Activated T-helper 1 cell treated with anti-CD3 and anti-CD28 coated beads, Interleukin-2, amount 50 U/mL, for 16 hours (primary cell): Measurements from ENCODE around the gene ANKRD18B.
"Not testable (repeated sequence)": the region's sequence is repeated elsewhere in the genome, so short reads cannot be mapped to it uniquely, and the experiment has no call there.

Experiments used
- DNase-seq, 2 donors: peaks; one replicate each; pipeline ENCODE4 v3.0.0-alpha.2; 2020; ENCODE audit warnings: low read depth in 1 of 2, low spot score in 1 of 2

The ANKRD18B gene

GRCh38 chr9:33523397-33524305, at the start of gene ANKRD18B:
ANKRD18B (plus strand) TSS chr9:33524251; CDS start chr9:33524490, 239 bp downstream.
- DNase-seq, result peak; percentile 11 to 17

- no peak for DNase-seq
Observed at GRCh38 chr9:33475357-33475756, 48.7 kb upstream of the ANKRD18B start.

GRCh38 chr9:33476503-33476902, 47.5 kb upstream of the ANKRD18B start:
- no peak for DNase-seq

- DNase-seq, result no peak
Observed at GRCh38 chr9:33480106-33480505, 43.9 kb upstream of the ANKRD18B start.

- DNase-seq, result no peak
Observed at GRCh38 chr9:33480976-33481375, 43.1 kb upstream of the ANKRD18B start.

DNA sequence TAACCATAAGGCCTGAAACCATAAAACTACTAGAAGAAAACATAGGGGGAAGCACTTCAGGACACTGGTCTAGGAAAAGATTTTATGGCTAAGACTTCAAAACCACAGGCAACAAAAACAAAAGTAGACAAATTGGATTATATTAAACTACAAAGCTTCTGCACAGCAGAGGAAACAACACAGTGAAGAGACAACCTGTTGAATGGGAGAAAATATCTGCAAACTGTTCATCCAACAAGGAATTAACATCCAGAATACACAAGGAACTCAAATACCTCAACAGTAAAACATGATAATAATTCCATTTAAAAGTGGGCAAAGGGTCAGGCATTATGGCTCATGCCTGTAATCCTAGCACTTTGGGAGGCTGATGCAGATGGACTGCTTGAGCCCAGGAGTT, 38.7 kb upstream of the ANKRD18B start:
- DNase-seq, result not testable (repeated sequence)

DNA sequence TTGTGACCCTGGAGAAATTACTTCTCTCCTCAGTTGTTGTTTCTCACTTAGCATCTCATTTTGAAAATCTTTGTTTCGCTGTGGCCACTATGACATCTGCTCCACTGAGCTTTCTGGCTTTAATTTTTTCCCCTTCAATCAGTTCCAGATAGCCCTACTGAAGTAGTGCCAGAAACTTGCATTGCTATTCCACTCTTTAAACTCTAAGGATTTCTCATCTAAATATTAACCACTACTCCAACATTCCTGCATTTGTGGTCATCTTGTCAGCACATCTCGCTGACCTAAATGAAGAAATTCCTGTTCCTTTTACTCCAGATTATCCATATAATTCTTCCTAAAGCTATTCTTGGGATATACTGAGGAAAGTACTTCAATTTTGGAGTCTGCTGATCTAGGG, 35.0 kb upstream of the ANKRD18B start:
- no peak for DNase-seq

GRCh38 chr9:33493819-33494218, 30.2 kb upstream of the ANKRD18B start:
- DNase-seq, result not testable (repeated sequence)

DNA sequence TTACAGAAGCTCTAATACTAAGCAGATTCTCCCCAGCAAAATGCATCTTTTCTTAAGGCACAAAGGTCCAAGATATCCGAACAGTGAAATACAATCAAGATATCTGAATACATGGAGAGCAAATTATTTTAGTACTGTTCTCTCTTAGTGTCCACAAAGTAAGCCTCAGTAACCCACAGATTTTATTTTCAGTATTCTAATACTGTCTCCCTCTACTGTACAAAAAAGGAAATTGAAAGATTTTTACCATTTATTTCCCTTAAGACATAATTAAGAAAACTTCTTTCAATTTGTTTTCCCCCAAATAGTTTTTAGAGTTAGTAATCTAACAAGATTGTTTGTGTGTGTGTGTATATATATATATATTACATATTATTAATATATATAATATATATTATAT, 25.7 kb upstream of the ANKRD18B start:
- no peak for DNase-seq

GRCh38 chr9:33506626-33507370, 17.3 kb upstream of the ANKRD18B start:
- DNase-seq, result no peak

DNA sequence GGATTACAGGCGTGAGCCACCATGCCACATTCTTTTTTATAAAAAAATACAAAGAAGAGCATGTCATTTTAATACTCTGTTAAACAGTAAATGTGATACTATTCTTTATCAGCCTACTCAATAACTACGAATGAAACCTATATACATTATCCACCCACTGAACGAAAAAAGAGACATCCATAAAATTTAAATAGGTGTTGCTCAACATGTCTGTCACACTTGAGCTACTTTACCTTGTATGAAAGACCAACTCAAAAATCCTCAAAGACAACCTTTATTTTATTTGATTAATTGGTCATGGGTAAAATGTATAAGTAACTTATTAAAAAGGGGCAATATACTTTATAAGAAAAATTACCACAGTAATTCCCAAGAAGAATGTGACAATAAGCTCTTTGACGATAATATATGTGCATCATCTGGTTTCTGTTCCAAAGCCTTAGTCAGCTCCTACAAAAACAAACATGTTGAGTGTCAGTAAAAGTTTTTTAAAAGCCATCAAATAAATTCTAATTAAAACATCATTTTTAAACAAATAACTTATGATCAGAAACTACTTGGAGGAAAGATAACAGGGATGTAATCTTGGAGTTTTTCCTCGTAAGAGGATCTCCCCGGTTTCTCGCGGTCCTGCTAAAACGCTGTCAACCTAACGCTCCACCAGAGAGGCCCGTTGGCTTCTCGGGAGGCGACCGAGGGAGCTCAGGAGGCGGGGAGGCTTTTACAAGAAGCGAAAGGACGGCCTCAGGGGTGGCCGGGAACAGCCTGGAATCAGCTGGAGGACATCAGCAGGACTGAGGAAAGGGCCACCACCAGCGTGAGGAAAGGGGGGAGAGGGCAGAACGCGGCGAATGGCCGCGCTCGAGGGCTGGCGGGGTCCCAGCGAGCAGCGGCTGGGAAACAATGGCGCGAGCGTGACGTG, 13.5 kb upstream of the ANKRD18B start:
- DNase-seq, result no peak

- not testable (repeated sequence) for DNase-seq
Observed at GRCh38 chr9:33511184-33511517, 12.9 kb upstream of the ANKRD18B start.

GRCh38 chr9:33512535-33512934, 11.5 kb upstream of the ANKRD18B start:
- DNase-seq, result not testable (repeated sequence)

DNA sequence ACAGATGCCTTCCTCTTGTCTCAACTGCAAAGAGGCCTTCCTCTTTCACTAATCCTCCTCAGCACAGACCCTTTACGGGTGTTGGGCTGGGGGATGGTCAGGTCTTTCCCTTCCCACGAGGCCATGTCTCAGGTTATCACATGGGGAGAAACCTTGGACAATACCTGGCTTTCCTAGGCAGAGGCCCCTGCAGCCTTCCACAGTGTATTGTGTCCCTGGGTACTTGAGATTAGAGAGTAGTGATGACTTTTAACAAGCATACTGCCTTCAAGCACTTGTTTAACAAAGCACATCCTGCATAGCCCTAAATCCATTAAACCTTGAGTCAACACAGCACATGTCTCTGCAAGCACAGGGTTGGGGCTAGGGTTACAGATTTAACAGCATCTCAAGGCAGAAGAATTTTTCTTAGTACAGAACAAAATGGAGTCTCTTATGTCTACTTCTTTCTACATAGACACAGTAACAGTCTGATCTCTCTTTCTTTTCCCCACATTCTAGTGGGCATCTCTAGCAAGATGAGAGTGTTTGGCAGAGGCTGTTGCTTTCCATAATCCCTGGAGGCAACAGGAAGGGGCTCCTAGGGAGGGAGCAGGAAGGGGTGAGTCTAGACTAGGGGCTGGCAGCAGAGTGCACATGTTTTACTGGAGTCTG, 8.6 kb upstream of the ANKRD18B start:
- not testable (repeated sequence) for DNase-seq

- not testable (repeated sequence) for DNase-seq
Observed at GRCh38 chr9:33516397-33516796, 7.7 kb upstream of the ANKRD18B start.

- DNase-seq, result no peak
Observed at GRCh38 chr9:33517373-33517772, 6.7 kb upstream of the ANKRD18B start.

- DNase-seq, result not testable (repeated sequence)
Observed at GRCh38 chr9:33517934-33518577, 6.0 kb upstream of the ANKRD18B start.

GRCh38 chr9:33521861-33522260, 2.2 kb upstream of the ANKRD18B start:
- DNase-seq, result not testable (repeated sequence)

GRCh38 chr9:33524306-33524947, 376 bp downstream of the ANKRD18B start:
- DNase-seq, result no peak

GRCh38 chr9:33528069-33528468, 4.0 kb downstream of the ANKRD18B start:
- not testable (repeated sequence) for DNase-seq
